Measurements from ENCODE around the gene RND1. TPM values are rescaled to one million over a fixed set of nuclear protein-coding genes. Genes with fewer than 3 reads are reported as not detected.

The RND1 gene
- total and polyA plus RNA-seq, 2 of the 13 experiments (the other 11 are each of a cell fraction or from before 2014, with no cell fraction given), result 1.8 to 1.9 TPM

DNA sequence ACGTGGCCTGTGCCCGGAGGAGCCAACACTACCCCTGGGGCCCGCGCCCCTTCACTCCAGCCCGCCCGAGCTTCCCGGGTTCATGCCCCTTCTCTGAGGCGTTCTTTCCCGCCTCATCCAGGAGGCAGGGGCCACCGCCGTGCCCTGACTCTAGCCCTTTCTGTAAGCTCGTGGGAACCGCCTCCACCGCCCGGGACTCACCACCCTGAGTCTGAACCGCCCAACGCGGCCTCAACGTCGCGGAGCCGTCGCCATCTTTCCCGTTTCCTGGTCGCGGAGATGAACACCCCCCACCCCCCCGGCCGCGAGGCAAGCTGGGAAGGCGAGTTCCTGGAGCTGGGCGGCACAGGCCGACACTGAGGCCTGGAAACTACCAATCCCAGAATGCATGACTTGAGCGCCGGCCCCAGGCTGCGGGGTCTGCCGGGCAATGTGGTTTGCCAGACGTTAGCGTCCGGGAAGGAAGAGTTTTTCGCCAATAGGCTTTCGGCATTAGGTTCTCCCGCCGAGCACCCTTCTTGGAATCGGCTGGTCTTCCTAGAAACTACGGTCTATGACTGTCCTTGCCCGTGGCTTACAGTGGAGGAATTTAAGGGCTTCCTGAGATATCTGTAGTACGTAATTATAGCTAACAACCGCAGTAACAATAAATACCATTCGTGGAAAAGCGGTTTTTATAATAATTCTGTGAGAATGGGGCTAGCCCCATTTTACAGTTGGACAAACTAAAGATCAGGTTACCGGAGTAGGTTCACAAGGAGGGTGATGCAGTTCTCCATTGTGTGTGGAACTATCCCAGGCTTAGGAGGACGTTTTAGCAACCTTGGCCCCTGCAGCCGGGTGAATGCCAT, 13.6 kb downstream of the RND1 start, which contains the start of gene DDX23 (continued):
- TF ChIP-seq, protein P1, sequence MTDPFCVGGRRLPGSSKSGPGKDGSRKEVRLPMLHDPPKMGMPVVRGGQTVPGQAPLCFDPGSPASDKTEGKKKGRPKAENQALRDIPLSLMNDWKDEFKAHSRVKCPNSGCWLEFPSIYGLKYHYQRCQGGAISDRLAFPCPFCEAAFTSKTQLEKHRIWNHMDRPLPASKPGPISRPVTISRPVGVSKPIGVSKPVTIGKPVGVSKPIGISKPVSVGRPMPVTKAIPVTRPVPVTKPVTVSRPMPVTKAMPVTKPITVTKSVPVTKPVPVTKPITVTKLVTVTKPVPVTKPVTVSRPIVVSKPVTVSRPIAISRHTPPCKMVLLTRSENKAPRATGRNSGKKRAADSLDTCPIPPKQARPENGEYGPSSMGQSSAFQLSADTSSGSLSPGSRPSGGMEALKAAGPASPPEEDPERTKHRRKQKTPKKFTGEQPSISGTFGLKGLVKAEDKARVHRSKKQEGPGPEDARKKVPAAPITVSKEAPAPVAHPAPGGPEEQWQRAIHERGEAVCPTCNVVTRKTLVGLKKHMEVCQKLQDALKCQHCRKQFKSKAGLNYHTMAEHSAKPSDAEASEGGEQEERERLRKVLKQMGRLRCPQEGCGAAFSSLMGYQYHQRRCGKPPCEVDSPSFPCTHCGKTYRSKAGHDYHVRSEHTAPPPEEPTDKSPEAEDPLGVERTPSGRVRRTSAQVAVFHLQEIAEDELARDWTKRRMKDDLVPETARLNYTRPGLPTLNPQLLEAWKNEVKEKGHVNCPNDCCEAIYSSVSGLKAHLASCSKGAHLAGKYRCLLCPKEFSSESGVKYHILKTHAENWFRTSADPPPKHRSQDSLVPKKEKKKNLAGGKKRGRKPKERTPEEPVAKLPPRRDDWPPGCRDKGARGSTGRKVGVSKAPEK (CRISPR knock-in tag; IDR thresholded peaks at IDR 0.05; ENCODE audit: borderline replicate concordance), result no peak
- TF ChIP-seq, protein P2, sequence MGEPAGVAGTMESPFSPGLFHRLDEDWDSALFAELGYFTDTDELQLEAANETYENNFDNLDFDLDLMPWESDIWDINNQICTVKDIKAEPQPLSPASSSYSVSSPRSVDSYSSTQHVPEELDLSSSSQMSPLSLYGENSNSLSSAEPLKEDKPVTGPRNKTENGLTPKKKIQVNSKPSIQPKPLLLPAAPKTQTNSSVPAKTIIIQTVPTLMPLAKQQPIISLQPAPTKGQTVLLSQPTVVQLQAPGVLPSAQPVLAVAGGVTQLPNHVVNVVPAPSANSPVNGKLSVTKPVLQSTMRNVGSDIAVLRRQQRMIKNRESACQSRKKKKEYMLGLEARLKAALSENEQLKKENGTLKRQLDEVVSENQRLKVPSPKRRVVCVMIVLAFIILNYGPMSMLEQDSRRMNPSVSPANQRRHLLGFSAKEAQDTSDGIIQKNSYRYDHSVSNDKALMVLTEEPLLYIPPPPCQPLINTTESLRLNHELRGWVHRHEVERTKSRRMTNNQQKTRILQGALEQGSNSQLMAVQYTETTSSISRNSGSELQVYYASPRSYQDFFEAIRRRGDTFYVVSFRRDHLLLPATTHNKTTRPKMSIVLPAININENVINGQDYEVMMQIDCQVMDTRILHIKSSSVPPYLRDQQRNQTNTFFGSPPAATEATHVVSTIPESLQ (CRISPR knock-in tag; conservative IDR thresholded peaks at IDR 0.05), result no peak
- TF ChIP-seq, protein P3, sequence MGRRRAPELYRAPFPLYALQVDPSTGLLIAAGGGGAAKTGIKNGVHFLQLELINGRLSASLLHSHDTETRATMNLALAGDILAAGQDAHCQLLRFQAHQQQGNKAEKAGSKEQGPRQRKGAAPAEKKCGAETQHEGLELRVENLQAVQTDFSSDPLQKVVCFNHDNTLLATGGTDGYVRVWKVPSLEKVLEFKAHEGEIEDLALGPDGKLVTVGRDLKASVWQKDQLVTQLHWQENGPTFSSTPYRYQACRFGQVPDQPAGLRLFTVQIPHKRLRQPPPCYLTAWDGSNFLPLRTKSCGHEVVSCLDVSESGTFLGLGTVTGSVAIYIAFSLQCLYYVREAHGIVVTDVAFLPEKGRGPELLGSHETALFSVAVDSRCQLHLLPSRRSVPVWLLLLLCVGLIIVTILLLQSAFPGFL (CRISPR knock-in tag; IDR thresholded peaks at IDR 0.05), result no peak
- TF ChIP-seq, protein P4, sequence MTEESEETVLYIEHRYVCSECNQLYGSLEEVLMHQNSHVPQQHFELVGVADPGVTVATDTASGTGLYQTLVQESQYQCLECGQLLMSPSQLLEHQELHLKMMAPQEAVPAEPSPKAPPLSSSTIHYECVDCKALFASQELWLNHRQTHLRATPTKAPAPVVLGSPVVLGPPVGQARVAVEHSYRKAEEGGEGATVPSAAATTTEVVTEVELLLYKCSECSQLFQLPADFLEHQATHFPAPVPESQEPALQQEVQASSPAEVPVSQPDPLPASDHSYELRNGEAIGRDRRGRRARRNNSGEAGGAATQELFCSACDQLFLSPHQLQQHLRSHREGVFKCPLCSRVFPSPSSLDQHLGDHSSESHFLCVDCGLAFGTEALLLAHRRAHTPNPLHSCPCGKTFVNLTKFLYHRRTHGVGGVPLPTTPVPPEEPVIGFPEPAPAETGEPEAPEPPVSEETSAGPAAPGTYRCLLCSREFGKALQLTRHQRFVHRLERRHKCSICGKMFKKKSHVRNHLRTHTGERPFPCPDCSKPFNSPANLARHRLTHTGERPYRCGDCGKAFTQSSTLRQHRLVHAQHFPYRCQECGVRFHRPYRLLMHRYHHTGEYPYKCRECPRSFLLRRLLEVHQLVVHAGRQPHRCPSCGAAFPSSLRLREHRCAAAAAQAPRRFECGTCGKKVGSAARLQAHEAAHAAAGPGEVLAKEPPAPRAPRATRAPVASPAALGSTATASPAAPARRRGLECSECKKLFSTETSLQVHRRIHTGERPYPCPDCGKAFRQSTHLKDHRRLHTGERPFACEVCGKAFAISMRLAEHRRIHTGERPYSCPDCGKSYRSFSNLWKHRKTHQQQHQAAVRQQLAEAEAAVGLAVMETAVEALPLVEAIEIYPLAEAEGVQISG (CRISPR knock-in tag; IDR thresholded peaks at IDR 0.05), result peak; percentile 92; the same call in 1 of the 2 replicates
- TF ChIP-seq ARNTL (CRISPR knock-in tag; IDR thresholded peaks at IDR 0.05), result no peak
- peak; percentile 42; the same call in 1 of the 2 replicates for TF ChIP-seq RXRA (CRISPR knock-in tag; IDR thresholded peaks at IDR 0.05)
- no peak for TF ChIP-seq MEIS2 (CRISPR knock-in tag; IDR thresholded peaks at IDR 0.05)
- TF ChIP-seq, protein P5, sequence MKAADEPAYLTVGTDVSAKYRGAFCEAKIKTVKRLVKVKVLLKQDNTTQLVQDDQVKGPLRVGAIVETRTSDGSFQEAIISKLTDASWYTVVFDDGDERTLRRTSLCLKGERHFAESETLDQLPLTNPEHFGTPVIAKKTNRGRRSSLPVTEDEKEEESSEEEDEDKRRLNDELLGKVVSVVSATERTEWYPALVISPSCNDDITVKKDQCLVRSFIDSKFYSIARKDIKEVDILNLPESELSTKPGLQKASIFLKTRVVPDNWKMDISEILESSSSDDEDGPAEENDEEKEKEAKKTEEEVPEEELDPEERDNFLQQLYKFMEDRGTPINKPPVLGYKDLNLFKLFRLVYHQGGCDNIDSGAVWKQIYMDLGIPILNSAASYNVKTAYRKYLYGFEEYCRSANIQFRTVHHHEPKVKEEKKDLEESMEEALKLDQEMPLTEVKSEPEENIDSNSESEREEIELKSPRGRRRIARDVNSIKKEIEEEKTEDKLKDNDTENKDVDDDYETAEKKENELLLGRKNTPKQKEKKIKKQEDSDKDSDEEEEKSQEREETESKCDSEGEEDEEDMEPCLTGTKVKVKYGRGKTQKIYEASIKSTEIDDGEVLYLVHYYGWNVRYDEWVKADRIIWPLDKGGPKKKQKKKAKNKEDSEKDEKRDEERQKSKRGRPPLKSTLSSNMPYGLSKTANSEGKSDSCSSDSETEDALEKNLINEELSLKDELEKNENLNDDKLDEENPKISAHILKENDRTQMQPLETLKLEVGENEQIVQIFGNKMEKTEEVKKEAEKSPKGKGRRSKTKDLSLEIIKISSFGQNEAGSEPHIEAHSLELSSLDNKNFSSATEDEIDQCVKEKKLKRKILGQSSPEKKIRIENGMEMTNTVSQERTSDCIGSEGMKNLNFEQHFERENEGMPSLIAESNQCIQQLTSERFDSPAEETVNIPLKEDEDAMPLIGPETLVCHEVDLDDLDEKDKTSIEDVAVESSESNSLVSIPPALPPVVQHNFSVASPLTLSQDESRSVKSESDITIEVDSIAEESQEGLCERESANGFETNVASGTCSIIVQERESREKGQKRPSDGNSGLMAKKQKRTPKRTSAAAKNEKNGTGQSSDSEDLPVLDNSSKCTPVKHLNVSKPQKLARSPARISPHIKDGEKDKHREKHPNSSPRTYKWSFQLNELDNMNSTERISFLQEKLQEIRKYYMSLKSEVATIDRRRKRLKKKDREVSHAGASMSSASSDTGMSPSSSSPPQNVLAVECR (CRISPR knock-in tag; IDR thresholded peaks at IDR 0.05; ENCODE audit: borderline replicate concordance), result peak; percentile 91; the same call in 1 of the 2 replicates
- TF ChIP-seq MAFK (conservative IDR thresholded peaks at IDR 0.05 in 1 of 2, IDR thresholded peaks at IDR 0.05 in 1 of 2; ENCODE audit: low read length in 2 of 2), result no peak
- no peak for TF ChIP-seq BCL6 (CRISPR knock-in tag; IDR thresholded peaks at IDR 0.05)

All from HepG2 (cell line).